ENCODE data around the gene ZNF679. TPM values are rescaled to one million over a fixed set of nuclear protein-coding genes. Genes with fewer than 3 reads are reported as not detected.

The ZNF679 gene
- total RNA-seq, 120 experiments from 2014 or later = not detected

Other genes starting within 250 kb of the ZNF679 start
- not detected for gene ZNF722, start 229.6 kb upstream of the ZNF679 start, total RNA-seq
- gene ZNF727, start 183.0 kb upstream of the ZNF679 start, total RNA-seq = 10 to 100 TPM in 75 of 120 experiments, 1 to 10 TPM in 45; 1.0 to 20.9 (median 11.1) TPM
- under 1 TPM in 1 of 120 experiments, not detected in 119; 0.51 TPM for gene ZNF735, start 21.3 kb upstream of the ZNF679 start, total RNA-seq
- 10 to 100 TPM; 24.4 to 54.4 (median 35.1) TPM for gene ZNF736, start 85.5 kb downstream of the ZNF679 start, total RNA-seq

Measured in dorsolateral prefrontal cortex (tissue), 118 donors.